AG09309 (cell line): ENCODE measurements around the gene OVAAL.

Experiments used
- DNase-seq: peaks from one replicate; pipeline ENCODE4 v3.0.0-alpha.2; 2010; ENCODE audit warnings: low read depth
- H3K4me3 ChIP-seq: 2 replicates; pipeline ENCODE4 v1.5.1; 2011; ENCODE audit warnings: mild to moderate bottlenecking, low read depth, low read length, moderate library complexity; ENCODE audit not compliant: control insufficient read depth
- TF ChIP-seq, protein P1 (sequence below): IDR thresholded peaks from 2 replicates; pipeline ENCODE4 v1.5.1; 2011; ENCODE audit warnings: mild to moderate bottlenecking, low read depth, low read length, inconsistent platforms; ENCODE audit not compliant: insufficient read depth, control insufficient read depth; ENCODE audit errors: missing control alignments

OVAAL gene

DNA sequence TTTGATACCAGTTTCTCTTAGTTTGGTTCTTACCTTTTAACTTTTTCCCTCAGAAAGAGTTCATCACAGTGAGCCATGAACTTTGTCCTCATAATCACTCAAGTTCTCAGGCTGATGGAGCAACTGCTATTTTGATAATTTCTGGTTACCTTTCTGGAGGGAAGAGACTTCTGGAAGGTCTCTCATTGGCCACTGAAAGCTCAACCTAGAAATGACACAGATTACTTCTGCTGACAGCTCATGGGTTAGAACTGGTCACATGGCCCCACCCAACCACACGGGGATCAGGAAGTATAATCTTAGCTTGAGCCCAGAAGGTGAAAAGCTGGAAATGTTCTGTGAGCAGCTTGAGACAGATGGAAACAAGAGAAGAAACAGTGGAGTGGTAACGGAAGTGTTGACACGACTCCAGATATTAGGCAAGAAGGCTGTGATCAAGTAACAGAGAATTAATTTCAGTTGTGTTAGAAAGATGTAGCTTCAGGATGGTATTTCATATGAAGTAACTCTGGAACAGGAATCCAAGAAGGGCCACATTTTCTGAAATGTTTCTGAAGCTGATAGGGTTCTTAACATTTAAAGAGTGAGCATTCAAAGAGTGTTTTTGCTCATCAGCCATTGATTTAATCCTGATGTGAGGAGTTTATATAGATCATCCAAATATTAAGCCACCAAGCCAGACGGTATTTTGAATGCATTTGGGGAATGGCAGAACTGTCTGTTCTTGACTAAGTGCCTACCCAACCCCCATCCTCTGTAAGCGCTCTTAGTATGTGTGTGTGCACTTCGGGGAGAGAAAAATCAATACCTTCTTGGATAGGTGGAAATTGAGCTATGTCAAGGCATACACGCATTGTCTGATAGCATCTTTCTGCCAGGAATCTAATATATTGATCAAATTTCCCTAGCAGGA is 51.1 kb downstream of the OVAAL start:
- TF ChIP-seq, protein P1, sequence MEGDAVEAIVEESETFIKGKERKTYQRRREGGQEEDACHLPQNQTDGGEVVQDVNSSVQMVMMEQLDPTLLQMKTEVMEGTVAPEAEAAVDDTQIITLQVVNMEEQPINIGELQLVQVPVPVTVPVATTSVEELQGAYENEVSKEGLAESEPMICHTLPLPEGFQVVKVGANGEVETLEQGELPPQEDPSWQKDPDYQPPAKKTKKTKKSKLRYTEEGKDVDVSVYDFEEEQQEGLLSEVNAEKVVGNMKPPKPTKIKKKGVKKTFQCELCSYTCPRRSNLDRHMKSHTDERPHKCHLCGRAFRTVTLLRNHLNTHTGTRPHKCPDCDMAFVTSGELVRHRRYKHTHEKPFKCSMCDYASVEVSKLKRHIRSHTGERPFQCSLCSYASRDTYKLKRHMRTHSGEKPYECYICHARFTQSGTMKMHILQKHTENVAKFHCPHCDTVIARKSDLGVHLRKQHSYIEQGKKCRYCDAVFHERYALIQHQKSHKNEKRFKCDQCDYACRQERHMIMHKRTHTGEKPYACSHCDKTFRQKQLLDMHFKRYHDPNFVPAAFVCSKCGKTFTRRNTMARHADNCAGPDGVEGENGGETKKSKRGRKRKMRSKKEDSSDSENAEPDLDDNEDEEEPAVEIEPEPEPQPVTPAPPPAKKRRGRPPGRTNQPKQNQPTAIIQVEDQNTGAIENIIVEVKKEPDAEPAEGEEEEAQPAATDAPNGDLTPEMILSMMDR: no peak
- peak; percentile 31 for DNase-seq
- H3K4me3 ChIP-seq: no peak overlapping the region

DNA sequence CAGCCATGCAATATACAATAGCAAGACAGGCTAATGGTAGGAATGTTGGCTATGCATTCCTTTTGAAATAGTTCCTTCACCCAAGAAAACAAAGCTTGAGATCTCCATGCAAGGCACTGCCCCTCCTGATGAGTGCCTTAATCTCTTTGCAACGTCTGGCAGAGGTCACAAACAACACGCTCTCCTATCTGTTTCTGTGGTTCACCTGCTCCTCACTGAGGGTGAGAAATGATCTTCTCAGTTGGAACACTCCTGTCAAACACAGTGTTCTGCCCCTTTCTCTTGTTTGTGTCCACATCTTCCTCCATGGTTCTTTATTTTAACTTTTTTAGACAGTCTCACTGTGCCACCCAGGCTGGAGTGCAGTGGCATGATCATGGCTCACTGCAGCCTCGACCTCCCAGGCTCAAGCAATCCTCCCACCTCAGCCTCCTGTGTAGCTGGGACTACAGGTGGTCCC is 51.8 kb downstream of the OVAAL start:
- no peak overlapping the region for H3K4me3 ChIP-seq
- TF ChIP-seq, protein P1: no peak
- no peak for DNase-seq

DNA sequence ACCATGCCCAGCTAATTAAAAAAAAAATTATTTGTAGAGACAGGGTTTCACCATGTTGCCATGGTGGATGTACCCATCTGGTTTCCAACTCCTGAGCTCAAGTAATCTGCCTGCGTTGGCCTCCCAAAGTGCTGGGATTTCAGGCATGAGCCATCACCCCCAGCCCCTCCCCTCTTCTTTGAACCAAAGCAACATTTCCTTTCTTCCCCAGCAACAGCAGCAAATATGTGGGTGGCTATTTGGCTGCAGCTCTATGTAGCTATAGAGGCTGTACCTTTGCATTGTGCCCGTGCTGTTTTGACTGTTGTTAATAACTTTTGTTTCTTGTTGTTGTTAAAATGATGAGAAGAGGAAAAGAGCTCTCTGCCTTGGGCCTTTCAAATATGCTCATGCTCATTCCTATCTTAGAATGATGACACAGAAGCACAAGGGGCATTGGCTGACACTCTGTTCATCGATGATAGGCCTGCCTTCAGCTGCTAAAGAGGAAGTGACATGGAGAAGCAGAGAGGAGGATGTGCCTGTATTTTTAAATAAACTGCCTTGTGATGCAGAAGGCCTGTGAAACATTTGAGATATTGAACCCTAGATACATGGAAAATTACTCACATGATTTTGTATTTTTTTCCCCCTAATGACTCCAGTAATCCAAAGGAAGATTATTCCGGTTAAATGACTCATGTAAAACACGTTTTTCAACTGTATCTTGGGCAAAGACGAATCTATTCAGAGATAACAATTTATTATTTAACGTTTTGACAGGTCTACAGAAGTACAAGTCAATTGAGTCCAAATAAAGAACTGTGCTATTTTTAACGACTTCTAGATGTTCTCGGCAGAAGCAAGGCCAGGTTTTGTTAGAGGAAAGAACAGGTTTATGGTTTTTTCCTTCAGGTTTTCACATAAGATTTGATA is 52.5 kb downstream of the OVAAL start:
- DNase-seq: no peak
- H3K4me3 ChIP-seq: no peak overlapping the region
- TF ChIP-seq, protein P1: no peak

DNA sequence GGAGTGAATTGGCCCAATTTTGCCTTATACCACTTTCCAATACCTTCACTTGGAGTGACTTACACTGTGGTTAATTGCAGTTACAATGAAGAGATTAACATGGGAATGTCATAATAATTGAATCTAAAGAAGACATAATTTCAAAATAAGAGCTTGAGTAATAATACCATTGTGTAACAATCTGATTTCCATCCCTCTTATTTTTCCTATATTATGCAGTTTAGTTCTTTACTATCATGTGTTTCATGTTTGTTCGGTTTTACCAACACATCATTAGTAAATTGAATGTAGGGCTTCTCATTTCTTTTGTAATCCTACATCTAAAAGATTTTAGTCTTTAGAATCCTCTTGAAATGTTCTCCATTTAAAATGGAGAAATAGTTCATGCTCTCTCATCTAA is 53.9 kb downstream of the OVAAL start:
- TF ChIP-seq, protein P1: no peak
- DNase-seq: no peak
- no peak overlapping the region for H3K4me3 ChIP-seq

DNA sequence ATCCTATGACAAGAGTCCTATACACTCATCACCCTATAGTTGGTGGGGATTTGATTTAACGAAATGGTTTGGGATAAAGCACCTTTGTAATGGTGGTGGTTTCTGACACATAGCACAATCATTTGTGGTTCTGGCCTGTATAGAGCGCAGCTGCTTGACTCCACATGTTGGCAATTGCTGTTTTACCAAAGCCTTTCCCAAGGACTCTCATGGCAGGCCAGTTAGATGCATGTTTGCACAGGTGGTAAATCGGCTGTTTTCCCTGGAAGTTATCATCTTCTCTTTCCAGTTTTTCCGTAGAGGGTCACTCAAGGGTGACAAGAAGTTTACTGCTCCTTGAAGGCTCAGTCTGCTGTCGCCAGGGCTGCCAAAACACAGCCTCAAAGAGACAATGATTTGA is 56.0 kb downstream of the OVAAL start:
- H3K4me3 ChIP-seq: no peak overlapping the region
- DNase-seq: no peak
- TF ChIP-seq, protein P1: no peak

DNA sequence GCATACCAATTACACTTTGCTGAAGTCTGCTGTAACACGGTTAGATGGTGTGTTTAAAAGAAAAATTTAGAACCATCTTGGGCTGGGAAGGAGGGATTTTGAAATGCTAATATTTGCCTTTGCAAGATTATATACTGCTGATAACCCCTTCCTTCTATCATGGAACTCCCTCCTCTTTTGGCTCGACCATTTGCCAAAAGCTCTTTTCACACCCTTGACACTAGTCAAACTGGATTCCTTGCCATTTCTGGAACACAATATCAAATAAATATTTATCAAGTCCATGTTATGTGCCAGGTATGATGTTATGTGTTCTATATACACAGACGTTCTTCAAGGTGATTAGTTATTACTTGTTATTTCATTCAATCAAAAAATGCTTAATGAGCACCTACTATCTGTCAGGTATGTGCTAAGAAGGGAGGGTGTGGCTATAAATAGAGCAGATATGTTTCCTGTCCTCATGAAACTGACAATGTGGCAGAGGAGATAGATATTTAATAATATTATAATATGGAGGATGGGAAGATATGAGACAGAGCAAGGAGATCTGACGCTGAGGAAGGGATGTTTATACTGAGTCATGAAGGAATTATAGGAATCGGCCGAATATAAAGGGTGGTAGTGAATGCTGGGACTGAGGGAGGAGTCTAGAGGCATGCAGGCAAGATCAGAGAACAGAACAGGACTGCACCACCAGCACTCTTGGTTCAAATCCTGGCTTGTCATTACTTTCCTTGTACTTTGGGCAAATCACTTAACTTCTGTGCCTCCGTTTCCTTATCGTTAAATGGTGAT is 56.9 kb downstream of the OVAAL start:
- no peak overlapping the region for H3K4me3 ChIP-seq
- no peak for DNase-seq
- TF ChIP-seq, protein P1: no peak
